Urothelium cell line (cell line): ENCODE results near the gene C10orf88.
"Not testable (repeated sequence)": the region's sequence is repeated elsewhere in the genome, so short reads cannot be mapped to it uniquely, and the experiment has no call there.

Experiments used
- DNase-seq: peaks from one replicate; pipeline ENCODE4 v3.0.0; 2011; ENCODE audit warnings: low spot score, mixed read lengths
- FAIRE-seq: peaks from 2 replicates; lab custom pipeline; 2011; peaks lifted over from hg19 to GRCh38; lab: Jason Lieb, UNC

C10orf88 gene

DNA sequence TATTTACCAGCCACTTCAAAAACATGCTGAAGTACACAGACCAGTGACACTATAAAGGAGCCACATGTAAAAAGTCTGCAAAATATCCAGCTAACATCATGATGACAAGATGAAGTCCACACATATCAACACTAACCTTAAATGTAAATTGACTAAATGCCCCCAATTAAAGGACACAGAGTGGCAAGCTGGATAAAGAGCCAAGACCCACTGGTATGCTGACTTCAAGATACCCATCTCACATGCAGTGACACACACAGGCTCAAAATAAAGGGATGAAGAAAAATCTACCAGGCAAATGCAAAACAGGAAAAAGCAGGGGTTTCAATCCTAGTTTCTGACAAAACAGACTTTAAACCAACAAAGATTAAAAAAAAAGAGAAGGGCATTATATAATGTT lies 12.9 kb upstream of the C10orf88 start:
- FAIRE-seq (no peak), DNase-seq (no peak)

DNA sequence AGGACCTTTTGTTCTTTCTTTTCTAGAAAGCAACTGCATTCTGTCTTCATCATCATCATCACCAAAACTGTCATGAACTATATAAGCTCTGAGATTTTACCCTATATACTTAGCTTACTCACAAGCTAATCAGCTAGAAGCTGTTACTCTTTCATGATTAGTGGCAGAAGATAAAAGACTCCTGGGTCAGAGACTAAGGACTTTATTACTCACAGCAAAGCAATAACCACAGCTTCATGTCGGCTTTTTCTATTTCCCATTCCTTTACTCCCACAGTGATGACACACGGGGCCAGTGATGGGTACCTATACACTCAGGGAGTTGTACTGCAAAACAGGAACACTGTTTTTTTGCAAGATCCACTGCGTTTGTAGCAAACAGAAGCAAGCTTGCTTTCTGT lies 8.4 kb upstream of the C10orf88 start:
- DNase-seq (no peak), FAIRE-seq (no peak)

DNA sequence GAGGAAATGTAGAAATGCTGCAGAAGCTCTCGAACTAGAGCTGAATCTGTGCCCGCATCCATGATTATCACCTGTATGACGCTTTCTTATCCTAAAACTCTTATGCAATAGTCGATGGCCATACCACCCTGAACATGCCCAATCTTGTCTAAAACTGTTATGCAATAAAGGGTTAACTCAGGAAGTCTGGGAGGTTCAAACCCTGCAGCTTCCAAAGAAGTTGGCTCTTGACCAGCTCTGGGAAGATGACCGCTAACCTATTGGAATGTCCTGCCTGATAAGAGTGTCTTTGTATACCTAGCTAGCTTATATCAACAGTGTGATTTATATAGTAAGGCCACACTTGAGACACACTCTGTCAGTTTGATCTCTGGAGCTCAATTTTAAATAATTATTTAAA lies 3.4 kb upstream of the C10orf88 start:
- no peak for FAIRE-seq
- DNase-seq = no peak

DNA sequence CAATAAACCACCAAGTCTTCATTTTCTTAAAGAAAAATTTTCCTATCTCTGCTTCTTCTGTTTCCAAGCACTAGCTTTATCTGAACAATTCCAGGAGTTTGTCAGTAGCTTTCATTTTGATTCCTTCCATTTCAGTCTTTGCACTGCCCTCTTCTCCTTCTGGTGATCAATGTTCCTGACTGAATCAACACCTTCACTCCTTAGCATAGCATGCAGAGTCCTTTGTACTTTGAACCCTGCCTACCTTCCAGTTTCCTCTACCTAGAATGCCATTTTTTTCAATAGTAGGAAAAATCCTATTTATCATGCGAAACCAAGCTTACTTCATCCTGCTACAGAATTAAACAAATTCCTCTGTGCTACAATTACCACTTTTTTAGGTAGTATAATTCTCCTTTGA lies 1.9 kb upstream of the C10orf88 start:
- DNase-seq (no peak), FAIRE-seq (no peak)

DNA sequence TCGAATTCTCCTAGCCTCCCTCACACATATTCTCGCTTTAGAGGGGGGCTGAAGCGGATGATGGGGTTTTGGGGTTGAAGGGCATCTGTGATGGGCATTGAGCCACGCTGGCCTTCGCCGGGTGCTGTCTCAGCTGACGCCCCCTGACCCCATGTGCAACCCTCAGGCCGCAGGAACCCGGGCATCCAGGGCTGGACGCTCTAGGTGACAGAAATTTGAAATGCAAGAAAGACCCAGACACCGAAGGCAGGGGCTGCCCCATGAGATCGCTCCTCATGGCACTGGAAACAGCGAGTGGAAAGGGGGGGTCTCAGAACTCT lies 664 bp upstream of the C10orf88 start:
- DNase-seq (no peak), FAIRE-seq (no peak)

DNA sequence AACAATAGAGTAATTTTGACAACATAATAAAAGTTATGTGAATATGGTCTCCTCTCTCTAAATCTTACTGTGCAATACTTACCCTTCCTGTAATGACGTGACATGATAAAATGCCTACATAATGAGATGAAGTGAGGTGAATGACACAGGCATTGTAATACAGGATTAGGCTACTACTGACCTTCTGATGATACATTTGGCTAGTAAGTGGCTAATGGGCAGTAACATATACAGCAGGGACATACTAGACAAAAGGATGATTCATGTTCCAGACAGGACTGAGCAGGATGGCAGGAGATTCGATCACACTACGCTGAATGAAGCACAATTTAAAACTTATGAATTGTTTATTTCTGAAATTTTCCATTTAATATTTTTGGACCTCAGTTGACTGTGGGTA lies 4.7 kb downstream of the C10orf88 start:
- DNase-seq = no peak
- no peak for FAIRE-seq

DNA sequence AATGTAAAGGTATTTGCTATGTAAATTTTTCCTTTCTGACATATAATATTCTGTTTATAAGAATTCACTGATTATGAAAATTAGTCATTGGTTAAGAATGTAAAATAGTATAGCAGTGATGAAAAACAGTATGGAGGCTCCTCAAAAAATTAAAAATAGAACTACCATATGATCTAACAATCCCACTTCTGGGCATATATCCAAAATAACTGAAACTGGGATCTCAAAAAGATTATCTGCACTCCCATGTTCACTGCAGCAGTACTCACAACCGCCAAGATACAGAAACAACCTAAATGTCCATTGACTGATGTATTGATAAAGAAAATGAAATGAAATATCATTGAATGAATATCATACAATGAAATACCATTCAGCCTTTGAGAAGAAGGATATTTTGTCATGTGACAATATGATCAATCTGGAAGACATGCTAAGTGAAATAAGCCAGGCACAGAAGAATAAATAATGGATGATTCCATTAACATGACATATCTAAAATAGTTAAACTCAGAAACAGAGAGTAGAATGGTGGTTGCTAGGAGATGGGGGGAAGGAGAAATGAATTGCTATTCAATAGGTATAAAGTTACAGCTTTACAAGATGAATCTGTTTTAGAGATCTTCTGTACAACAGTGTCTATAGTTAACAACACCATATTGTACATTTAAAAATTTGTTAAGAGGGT lies 14.0 kb downstream of the C10orf88 start:
- FAIRE-seq = no peak
- no peak for DNase-seq

DNA sequence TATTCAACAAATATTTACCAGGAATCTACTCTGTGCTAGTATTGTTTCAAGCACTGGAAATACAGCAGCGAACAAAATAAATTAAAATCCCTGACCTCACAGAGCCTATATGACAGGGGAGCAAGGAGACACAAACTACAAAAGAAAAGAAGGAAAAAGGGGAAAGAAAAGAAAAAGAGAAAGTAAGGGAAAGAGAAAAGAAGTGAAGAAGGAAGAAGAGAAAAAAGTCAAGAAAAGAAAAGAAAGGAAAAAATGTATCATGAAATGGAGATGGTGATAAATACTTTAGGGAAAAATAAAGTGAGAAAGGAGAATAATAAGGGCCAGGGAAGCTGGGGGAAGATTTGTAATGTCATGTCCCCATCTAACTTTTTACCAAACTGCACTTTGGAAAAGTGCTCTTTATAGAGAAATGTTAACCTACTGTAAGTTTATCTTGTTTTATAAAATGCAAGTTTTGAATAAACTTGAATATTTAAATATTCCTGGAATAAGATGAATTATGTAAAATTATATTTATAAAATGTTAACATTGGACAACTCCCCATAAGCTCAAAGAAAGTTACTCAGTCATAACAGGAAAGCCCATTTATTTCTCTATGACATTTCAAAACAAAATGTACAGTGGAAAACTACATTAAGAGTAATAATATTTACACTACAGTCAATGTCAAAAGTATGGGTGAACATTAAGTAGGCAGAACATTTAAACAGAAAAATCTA lies 14.7 kb downstream of the C10orf88 start:
- FAIRE-seq = no peak
- no peak for DNase-seq

DNA sequence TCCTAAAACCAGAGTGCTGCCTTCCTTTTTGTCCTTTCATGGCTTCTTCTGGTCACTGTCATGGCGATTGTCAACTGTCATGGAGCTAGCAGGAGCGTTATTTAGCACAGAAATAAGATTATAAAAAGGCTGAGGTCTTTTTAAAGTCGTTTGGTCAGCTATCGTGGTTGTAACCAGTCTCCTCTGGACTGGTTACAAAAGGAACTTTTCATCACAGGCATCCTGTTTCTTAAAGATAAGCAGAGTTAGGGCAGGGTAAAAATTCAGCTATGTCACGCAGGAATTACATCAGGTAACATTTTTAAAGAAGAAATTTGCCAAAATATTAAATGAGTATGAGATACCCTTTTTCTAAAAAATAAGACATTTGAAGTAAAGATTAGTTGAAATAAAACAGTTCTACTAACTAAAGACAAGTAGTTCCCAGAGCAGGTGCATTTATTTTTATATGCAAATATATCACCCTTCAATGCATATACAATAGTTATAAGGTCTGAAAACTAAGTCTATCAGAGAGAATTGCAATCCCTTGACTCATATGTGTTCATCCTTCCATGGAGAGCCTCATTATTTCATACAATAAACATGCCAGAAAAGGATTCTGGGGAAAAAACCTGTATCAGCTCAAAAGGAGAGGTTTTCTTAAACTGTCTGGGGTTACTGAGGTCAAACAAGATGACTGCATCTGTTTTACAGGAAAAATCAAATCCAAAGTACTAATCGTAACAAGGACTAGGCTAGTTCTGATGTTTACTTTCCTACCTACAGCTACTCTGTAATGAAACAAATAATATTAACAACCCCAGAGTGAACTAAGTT lies 22.7 kb downstream of the C10orf88 start:
- FAIRE-seq = no peak
- DNase-seq = no peak

DNA sequence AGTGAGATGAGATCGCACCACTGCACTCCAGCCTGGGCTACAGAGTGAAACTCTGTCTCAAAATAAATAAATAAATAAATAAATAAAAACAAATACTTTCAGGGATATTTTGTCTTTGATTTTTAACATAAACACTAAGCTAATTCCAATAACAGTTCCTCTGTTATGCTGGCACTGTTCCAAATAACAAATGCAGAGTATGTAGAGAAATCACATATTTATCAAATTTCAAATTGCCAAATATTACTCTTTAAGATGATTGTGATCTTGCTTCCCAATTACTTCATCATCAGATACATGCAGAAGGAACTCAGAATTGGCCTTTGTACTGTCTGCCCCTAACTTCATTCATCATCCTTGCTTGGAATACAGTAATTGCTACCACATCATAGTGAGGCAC lies 23.9 kb downstream of the C10orf88 start:
- no peak for FAIRE-seq
- DNase-seq = no peak

DNA sequence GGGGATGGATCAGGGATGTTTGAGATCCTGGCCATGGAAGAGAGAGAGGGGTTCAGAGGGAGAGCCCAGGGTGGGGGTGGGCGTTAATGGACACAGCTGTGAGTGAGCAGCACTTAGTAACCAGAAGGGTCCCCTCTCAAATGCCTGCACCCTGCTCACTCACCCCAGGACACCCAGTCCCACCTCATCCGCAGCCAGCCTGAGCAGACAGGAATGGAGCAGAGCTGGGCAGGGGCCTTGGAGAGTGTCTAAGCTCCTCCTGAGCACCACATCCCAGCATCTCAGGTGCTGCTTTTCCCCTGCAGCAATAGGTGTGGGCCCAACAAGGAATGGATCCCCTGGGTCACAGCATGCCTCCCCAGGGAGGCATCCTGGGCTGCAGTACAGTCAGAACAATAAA lies 38.3 kb downstream of the C10orf88 start:
- FAIRE-seq (no peak), DNase-seq (no peak)

DNA sequence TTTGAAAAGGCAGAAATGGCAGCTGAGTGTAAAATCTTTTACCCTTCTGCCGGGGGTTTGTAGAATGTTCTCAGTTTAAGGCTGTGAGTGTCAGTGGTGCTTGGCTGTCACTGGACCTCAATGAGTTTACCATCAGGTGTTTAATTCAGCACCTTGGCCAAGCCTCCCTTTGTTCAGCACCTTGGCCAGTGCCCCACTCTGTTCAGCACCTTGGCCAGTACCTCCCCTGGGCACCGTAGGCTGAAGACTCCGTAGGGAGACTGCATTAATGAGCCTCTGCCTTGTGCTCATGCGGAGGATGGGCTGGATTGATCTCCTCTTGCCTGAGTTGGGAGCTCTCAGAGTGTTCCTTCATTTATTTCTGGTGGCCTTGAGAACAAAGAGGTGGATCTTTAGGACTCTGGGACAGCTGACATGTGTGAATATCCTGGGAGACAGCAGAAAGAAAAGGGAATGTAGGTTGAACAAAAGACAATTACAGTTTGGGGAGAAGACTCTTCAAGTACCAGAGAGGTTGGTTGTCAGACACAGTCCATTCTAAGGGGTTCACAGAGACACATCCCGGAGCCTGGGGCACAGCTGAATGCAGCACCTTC lies 42.0 kb downstream of the C10orf88 start:
- peak; percentile 66 for DNase-seq
- FAIRE-seq = peak; percentile 69

DNA sequence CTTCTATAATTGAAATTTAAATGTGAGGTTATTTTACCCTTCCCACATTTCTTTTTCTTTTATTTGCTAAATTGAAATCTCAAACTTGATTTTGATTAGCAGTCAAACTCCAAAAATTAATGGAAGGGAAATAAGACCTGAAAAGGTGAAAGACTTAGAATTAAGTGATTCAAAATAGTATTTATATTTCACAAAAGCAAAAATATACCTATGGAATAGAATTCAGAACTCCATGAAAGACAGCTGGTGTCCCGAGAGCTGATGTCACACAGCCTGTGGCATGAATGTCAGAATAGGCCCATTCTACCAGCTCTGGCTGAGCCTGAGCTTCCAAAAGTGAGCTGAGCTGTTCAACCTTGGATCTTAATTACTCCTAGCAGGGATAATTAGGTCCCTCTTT lies 43.7 kb downstream of the C10orf88 start, which contains the start of gene FAM24A:
Gene FAM24A (plus strand): TSS at position 301 of the 400 bp plus-strand sequence. CDS start 1,025 bp downstream, outside the sequence.
- DNase-seq (no peak), FAIRE-seq (no peak)

DNA sequence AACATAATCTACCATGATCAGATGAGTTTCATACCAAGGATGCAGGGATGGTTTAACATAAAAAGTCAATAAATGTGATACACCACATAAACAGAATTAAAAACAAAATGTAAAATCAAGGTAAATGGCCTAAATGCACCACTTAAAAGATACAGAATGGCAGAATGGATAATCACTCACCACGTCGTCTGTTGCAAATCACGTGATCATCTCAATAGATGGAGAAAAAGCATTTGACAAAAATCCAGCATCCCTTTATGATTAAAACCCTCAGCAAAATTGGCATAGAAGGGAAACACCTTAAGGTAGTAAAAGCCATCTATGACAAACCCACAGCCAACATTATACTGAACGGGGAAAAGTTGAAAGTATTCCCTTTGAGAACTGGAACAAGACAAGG lies 50.2 kb downstream of the C10orf88 start:
- DNase-seq, FAIRE-seq: not testable (repeated sequence)

DNA sequence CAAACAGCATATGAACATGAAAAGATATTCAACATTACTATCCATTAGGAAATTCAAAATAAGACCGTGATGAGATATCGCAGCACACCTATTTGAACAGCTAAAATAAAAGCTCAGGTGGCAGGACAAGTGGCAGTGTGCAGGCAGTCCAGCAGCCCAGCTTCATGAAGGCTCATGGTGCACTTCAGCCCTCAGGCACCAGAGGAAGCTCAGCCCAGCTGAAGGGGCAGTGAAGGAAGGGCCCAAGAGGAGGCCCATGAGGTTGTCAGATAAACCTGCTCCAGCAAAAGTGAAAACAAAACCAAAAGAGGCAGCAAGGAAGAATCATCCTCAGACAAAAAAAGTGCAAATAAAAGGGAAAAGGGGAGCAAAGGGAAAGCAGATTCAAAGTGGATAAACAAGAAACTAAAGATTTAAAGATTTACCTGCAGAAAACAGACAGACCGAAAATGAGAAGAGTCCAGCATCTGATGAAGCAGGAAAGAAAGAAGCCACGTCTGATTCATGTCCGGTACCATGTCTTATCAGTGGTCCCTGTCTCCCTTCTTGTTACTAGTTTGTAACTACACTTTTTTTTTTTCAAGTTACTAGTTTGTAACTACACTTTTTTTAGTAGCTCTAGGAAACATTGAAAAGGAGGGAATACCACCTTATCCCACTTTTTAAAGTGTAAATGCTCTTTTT lies 59.6 kb downstream of the C10orf88 start:
- no peak for DNase-seq
- no peak for FAIRE-seq

DNA sequence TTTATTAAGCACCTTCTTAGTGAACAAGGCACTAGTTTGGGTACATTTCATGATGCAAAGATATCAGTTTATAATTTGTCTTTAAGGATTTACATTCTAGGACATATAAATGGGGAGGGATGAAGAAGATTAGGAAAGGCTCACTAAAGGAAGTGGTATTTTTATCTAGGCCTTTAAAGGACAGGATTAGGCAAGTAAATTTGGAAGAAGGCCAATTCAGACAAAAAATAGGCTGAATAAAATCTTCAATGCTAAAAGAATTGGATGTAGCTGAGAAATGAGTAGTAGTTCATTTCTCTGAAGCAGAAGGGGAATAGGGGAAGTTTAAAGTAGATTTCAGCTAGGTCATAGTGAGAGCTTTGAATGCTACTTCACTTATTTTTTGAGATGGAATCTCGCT lies 69.9 kb downstream of the C10orf88 start:
- DNase-seq = no peak
- no peak for FAIRE-seq

DNA sequence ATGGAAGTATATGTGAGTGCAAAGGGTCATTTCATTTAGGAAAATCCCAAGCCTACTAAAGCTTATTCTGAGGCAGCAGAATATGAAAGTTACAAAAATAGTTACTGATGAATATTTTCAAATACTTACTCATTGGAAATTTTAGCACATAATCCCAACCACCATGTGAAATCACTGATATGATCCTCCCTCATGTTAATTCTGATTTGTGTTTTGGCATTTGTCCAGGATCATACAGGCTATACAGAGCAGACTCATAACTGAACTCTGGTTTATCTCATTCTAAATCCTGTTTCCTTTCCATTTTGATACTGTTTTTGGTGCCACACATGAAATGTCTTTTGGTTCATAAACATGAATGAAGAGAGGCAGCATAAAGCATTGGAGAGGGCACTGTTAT lies 71.3 kb downstream of the C10orf88 start:
- DNase-seq = no peak
- FAIRE-seq = no peak
